Bronchial epithelial cell (primary cell): ENCODE data around the gene SLC25A21. TPM values are rescaled to one million over a fixed set of nuclear protein-coding genes. Genes with fewer than 3 reads are reported as not detected.
"Not testable (repeated sequence)": the region's sequence is repeated elsewhere in the genome, so short reads cannot be mapped to it uniquely, and the experiment has no call there.

Source experiments
- DNase-seq: peaks from one replicate; pipeline ENCODE4 v3.0.0-alpha.2; 2010; ENCODE audit warnings: low read depth
- FAIRE-seq: peaks from 2 replicates; lab custom pipeline; 2011; peaks lifted over from hg19 to GRCh38; lab: Jason Lieb, UNC
- H3K27me3 ChIP-seq: 2 replicates; pipeline ENCODE4 v1.5.1; 2011; ENCODE audit warnings: low read length; ENCODE audit not compliant: control insufficient read depth, insufficient read depth
- H3K36me3 ChIP-seq: 2 replicates; pipeline ENCODE4 v1.5.1; 2011; ENCODE audit warnings: low read length; ENCODE audit not compliant: control insufficient read depth, insufficient read depth
- H3K4me3 ChIP-seq: 2 replicates; pipeline ENCODE4 v1.5.1; 2011; ENCODE audit warnings: mild to moderate bottlenecking, low read depth, low read length, control low read depth
- CTCF ChIP-seq: IDR thresholded peaks from 2 replicates; pipeline ENCODE4 v1.5.1; 2011; ENCODE audit warnings: mild to moderate bottlenecking, moderate library complexity, low read length, control low read depth, inconsistent platforms; ENCODE audit not compliant: insufficient read depth, severe bottlenecking
- total RNA-seq: library from RNA; depleted of rRNA; stranded (reverse); fragments of >200 nt; gene quantifications from 2 replicates; pipeline ENCODE4 v1.2.1, GENCODE V29; 2014

Gene SLC25A21
- total RNA-seq, 1 donor from 2014 or later = 0.53 TPM

- Histone ChIP-seq H3K4me3 (no peak overlapping the region), H3K36me3 (no peaks in the 10 kb centered on the region), H3K27me3 (no peaks in the 10 kb centered on the region)
- no peak for FAIRE-seq
- TF ChIP-seq CTCF = peak; percentile 46
- DNase-seq = peak; percentile 56
These were observed 22.0 kb downstream of the SLC25A21 start for GRCh38 chr14:37150414-37150813.

- no peak for DNase-seq
- no peaks in the 10 kb centered on the region for H3K36me3 ChIP-seq
- no peaks in the 10 kb centered on the region for H3K27me3 ChIP-seq
- FAIRE-seq = no peak
- no peak overlapping the region for H3K4me3 ChIP-seq
- no peak for TF ChIP-seq CTCF
These were observed 25.0 kb downstream of the SLC25A21 start for GRCh38 chr14:37147310-37147880.

GRCh38 chr14:37146438-37146837, 26.0 kb downstream of the SLC25A21 start:
- not testable (repeated sequence) for H3K4me3 ChIP-seq, H3K27me3 ChIP-seq, DNase-seq, FAIRE-seq, H3K36me3 ChIP-seq

- DNase-seq (peak; percentile 79), FAIRE-seq (no peak)
- H3K4me3 ChIP-seq = no peak overlapping the region
- TF ChIP-seq CTCF = no peak
- H3K27me3 ChIP-seq = no peaks in the 10 kb centered on the region
- H3K36me3 ChIP-seq = no peaks in the 10 kb centered on the region
These were observed 27.0 kb downstream of the SLC25A21 start for GRCh38 chr14:37145395-37145794.

- FAIRE-seq = no peak
- no peak for DNase-seq
- Histone ChIP-seq H3K27me3 (no peaks in the 10 kb centered on the region), H3K4me3 (no peak overlapping the region), H3K36me3 (no peaks in the 10 kb centered on the region)
- TF ChIP-seq CTCF = no peak
These were observed 27.6 kb downstream of the SLC25A21 start for GRCh38 chr14:37144729-37145363.

- DNase-seq (no peak), FAIRE-seq (no peak)
- no peaks in the 10 kb centered on the region for H3K27me3 ChIP-seq
- TF ChIP-seq CTCF = no peak
- no peak overlapping the region for H3K4me3 ChIP-seq
- H3K36me3 ChIP-seq = no peaks in the 10 kb centered on the region
These were observed 28.9 kb downstream of the SLC25A21 start for GRCh38 chr14:37143475-37143874.
